ENCODE measurements around the gene SLC38A4. TPM values are rescaled to one million over a fixed set of nuclear protein-coding genes. Genes with fewer than 3 reads are reported as not detected.

The SLC38A4 gene
- total RNA-seq, 1 donor from 2014 or later = not detected

DNA sequence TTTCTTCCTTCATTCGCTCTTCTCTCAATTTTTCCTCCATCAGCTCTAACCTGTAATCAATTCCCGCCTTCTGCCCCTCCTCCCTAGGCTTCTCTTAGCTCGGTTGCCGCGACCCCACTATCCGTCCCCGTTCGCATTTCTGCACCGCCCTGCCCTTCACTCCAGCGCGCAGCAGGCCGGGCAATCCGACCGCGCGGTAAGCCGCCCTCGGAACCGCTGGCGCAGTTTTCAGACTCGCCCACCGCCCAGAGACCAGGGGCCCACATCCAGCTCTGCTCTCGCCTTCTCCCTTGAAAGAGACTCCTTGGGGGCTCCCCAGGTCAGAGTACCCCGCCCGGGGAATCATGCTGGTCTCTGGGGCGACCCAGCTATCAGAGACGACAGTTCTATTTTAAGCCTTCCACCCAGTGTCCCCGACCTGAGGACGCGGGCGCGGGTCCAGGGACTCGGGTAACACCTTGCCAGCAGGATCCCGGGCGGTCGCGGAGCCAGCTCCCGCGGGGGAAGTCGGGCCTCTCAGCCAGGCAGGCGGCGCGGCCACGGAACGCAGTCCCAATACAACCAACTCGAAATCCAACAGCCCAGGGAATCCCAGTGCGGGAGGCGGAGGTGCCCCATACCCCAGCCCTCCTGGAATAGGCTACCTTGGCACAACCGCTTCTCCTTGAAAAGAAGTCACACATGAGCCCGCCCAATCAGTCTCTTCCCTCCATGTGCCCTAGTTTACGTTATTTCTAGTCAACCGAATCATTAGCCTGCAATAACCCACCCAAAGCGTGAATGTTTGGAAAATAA is 5.7 kb upstream of the SLC38A4 start:
- TF ChIP-seq, protein P1, sequence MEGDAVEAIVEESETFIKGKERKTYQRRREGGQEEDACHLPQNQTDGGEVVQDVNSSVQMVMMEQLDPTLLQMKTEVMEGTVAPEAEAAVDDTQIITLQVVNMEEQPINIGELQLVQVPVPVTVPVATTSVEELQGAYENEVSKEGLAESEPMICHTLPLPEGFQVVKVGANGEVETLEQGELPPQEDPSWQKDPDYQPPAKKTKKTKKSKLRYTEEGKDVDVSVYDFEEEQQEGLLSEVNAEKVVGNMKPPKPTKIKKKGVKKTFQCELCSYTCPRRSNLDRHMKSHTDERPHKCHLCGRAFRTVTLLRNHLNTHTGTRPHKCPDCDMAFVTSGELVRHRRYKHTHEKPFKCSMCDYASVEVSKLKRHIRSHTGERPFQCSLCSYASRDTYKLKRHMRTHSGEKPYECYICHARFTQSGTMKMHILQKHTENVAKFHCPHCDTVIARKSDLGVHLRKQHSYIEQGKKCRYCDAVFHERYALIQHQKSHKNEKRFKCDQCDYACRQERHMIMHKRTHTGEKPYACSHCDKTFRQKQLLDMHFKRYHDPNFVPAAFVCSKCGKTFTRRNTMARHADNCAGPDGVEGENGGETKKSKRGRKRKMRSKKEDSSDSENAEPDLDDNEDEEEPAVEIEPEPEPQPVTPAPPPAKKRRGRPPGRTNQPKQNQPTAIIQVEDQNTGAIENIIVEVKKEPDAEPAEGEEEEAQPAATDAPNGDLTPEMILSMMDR (IDR thresholded peaks at IDR 0.05) = no peak
- peaks cover under 1% of the 10 kb centered on the region for H3K27me3 ChIP-seq
- intact Hi-C loops (cut with DNase I) = no loop called here

DNA sequence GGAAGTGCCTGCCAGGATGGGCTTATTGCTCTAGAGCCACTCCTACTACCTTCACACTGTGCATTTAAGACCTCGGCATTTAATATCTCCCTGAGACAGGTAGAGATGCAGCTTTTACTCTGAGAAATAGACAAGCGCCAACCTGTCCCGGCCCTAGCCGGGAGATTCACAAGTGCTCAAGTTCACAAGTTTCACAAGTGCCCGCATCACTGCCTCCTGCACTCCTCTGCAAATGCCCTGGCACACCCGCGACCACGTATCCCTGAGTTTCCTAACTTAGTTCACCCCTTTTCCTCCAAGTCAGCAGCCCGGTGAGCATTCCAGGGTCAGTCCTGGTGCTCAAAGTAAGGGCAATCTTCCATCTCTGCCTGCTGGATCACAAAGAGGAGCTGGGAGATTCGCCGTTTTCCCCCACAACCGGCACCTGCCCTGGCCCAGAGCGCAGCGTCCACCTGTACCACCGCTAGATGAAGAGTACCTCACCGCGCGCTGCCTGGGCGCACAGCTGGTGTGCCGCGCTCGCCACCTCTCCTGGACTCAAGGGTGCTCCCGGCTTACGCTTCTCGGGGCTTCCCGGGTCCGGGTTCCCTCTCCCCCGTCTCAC is 5.0 kb upstream of the SLC38A4 start:
- H3K4me1 ChIP-seq = peaks cover 0 to 10% of the 10 kb centered on the region in 2 donors
- intact Hi-C loops (cut with DNase I) = no loop called here
- no peak for DNase-seq (ENCODE audit: low spot score in 2 of 2)
- TF ChIP-seq, protein P1 (IDR thresholded peaks at IDR 0.05) = no peak
- H3K9me3 ChIP-seq = no peaks in the 10 kb centered on the region
- H3K4me3 ChIP-seq = peak overlapping the region; percentile 47 to 58
- H3K36me3 ChIP-seq = no peaks in the 10 kb centered on the region
- H3K27me3 ChIP-seq = peaks cover 6% of the 10 kb centered on the region
- no peak overlapping the region for H3K27ac ChIP-seq

More for the DNA sequence above, 5.7 kb upstream of the SLC38A4 start:
- Histone ChIP-seq H3K4me1 (peaks cover 0 to 10% of the 10 kb centered on the region in 2 donors), H3K9me3 (no peaks in the 10 kb centered on the region), H3K27ac (no peak overlapping the region), H3K4me3 (peak overlapping the region; percentile 47 to 58), H3K36me3 (no peaks in the 10 kb centered on the region)
- DNase-seq (ENCODE audit: low spot score in 2 of 2) = peak in 1 of 2 donors; percentile 66

DNA sequence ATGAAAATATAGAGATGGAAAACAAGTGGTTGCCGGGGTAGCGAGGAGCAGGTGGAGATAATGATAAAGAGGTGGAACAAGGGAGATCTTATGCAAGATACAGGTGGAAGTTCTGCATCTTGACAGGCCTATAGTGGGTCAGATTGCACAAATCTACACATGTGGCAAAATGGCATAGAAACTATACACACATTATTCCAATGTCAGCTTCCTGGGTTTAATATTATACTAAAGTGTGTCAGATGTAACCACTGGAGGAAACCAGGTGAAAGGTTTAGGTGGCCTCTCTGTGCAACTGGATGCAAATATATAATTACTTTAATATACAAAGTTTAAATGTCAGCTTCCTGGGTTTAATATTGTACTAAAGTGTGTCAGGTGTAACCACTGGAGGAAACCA is 1.1 kb downstream of the SLC38A4 start:
- TF ChIP-seq, protein P1 (IDR thresholded peaks at IDR 0.05) = no peak
- intact Hi-C loops (cut with DNase I) = no loop called here
- Histone ChIP-seq H3K4me3 (no peak overlapping the region), H3K27me3 (peaks cover 6% of the 10 kb centered on the region), H3K27ac (no peak overlapping the region), H3K4me1 (no peaks in the 10 kb centered on the region), H3K9me3 (no peaks in the 10 kb centered on the region), H3K36me3 (no peaks in the 10 kb centered on the region)
- DNase-seq (ENCODE audit: low spot score in 2 of 2) = no peak

DNA sequence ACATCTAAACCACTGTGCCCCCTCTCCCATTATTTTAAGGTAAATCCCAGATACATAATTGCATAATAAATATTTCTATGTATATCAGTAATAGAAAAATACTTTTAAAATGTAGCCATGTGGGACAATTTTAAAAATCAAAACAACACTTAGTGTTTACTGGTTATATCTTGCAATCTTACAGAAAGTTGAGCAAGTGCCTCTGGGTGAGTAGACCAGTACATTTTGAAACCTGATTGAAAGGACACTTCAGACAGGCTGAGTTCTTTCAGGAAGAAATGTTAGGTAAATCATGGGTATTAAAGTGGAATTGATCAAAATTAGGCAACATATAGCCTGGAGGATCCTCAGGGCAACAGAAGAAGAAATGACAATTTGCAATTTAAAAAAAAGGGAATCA is 7.2 kb downstream of the SLC38A4 start:
- H3K36me3 ChIP-seq = no peaks in the 10 kb centered on the region
- no peaks in the 10 kb centered on the region for H3K9me3 ChIP-seq
- no peak overlapping the region for H3K27ac ChIP-seq
- intact Hi-C loops (cut with DNase I) = no loop called here
- TF ChIP-seq, protein P1 (IDR thresholded peaks at IDR 0.05) = no peak
- H3K27me3 ChIP-seq = no peaks in the 10 kb centered on the region
- no peak overlapping the region for H3K4me3 ChIP-seq
- peaks cover 0 to 3% of the 10 kb centered on the region in 2 donors for H3K4me1 ChIP-seq
- no peak for DNase-seq (ENCODE audit: low spot score in 2 of 2)

DNA sequence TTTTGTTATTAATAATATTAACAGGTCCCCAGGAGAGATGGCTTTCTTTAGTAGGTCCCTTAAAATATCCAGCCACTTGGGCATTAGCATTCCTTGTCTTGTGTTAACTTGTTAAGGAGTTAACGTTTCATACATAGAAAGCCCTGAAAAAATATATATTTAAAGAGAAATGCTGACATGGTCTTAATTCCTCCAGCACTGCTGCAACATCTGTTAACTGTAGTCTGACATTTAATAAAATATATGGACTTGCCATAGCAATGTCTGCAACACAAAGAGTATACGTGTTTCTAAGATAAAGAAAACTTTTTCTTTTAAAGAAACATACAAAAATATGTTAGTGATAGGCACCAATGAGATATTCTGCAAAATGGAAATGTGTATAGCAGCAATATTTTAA is 10.0 kb downstream of the SLC38A4 start:
- Histone ChIP-seq H3K9me3 (no peaks in the 10 kb centered on the region), H3K27me3 (no peaks in the 10 kb centered on the region), H3K4me1 (peaks cover 0 to 3% of the 10 kb centered on the region in 2 donors), H3K4me3 (no peak overlapping the region), H3K36me3 (no peaks in the 10 kb centered on the region), H3K27ac (no peak overlapping the region)
- intact Hi-C loops (cut with DNase I) = no loop called here
- DNase-seq (ENCODE audit: low spot score in 2 of 2) = no peak
- TF ChIP-seq, protein P1 (IDR thresholded peaks at IDR 0.05) = no peak

All from ascending aorta (tissue), 2 donors.